Fibroblast of the aortic adventitia (primary cell): ENCODE data around the gene DNMT1. TPM values are rescaled to one million over a fixed set of nuclear protein-coding genes. Genes with fewer than 3 reads are reported as not detected.
"Not testable (repeated sequence)": the region's sequence is repeated elsewhere in the genome, so short reads cannot be mapped to it uniquely, and the experiment has no call there.

Experiments used
- DNase-seq: peaks from one replicate; pipeline ENCODE4 v3.0.0-alpha.2; 2010; ENCODE audit warnings: low read depth
- H3K4me3 ChIP-seq: 2 replicates; pipeline ENCODE4 v1.5.1; 2011; ENCODE audit warnings: low read depth, mild to moderate bottlenecking, control low read depth, low read length, moderate library complexity
- CTCF ChIP-seq: IDR thresholded peaks from 2 replicates; pipeline ENCODE4 v1.5.1; 2011; ENCODE audit warnings: mild to moderate bottlenecking, low read length, control low read depth, inconsistent platforms; ENCODE audit not compliant: insufficient read depth
- total RNA-seq: library from RNA; depleted of rRNA; stranded (reverse); fragments of >200 nt; gene quantifications from 2 replicates; pipeline ENCODE4 v1.2.3, GENCODE V29; 2012; ENCODE audit warnings: low replicate concordance

DNMT1 gene
- total RNA-seq, result 72.9 and 116 TPM in 2 replicates

GRCh38 chr19:10194500-10195198 lies at the start of gene DNMT1:
TSS of gene DNMT1 (minus strand) at chr19:10194953. CDS start at chr19:10194899, 54 bp downstream.
- no peak for TF ChIP-seq CTCF
- DNase-seq, result peak; percentile 96
- H3K4me3 ChIP-seq, result peak within 1 kb of the TSS; percentile 83

- TF ChIP-seq CTCF, result no peak
- DNase-seq, result no peak
- H3K4me3 ChIP-seq, result no peak overlapping the region
These were observed 48.9 kb upstream of the DNMT1 start for GRCh38 chr19:10243606-10244005.

- not testable (repeated sequence) for H3K4me3 ChIP-seq
These were observed 47.2 kb upstream of the DNMT1 start for GRCh38 chr19:10241826-10242449.

GRCh38 chr19:10238172-10238783 lies 43.5 kb upstream of the DNMT1 start:
- TF ChIP-seq CTCF, result no peak
- no peak overlapping the region for H3K4me3 ChIP-seq
- peak; percentile 97 for DNase-seq

More at GRCh38 chr19:10241826-10242449, 47.2 kb upstream of the DNMT1 start:
- DNase-seq, result not testable (repeated sequence)

GRCh38 chr19:10237702-10238101 lies 42.9 kb upstream of the DNMT1 start:
- TF ChIP-seq CTCF, result no peak
- no peak overlapping the region for H3K4me3 ChIP-seq
- DNase-seq, result no peak

- not testable (repeated sequence) for H3K4me3 ChIP-seq, DNase-seq
These were observed 40.7 kb upstream of the DNMT1 start for GRCh38 chr19:10235409-10235808.

GRCh38 chr19:10235003-10235402 lies 40.2 kb upstream of the DNMT1 start:
- no peak for TF ChIP-seq CTCF
- no peak overlapping the region for H3K4me3 ChIP-seq
- DNase-seq, result no peak
